ENCODE data around the gene GALNT14. TPM values are rescaled to one million over a fixed set of nuclear protein-coding genes. Genes with fewer than 3 reads are reported as not detected.

Gene GALNT14
- total and polyA plus RNA-seq, 2 of the 8 experiments (the other 6 are each of a cell fraction or from before 2014, with no cell fraction given) = 13.0 to 13.7 TPM

DNA sequence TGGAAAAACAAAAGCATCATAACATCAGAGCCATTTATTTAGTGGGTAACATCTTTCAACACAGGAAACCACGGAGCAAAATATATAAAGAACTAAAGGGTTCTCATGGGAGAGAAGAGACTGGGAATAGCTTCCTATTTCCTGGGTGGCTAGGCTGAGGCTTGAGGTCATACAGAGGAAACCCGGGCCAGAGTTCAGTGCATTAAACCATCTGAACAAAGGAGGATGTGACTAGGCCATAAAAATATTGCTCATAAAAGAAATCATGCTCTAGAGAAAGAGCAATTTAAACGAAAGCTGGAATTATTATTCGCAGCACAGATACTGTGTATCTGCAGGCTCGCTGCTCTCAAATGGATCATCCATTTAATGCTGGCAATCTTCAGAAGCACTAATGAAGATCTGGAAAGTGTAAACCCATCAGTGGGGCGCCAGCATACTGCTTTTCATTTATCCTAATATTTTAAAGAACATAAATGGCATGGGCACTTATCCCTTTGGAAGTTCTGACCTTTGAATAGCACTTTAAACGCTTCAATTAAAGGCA lies 83.3 kb downstream of the GALNT14 start:
- Histone ChIP-seq H3K4me2 (ENCODE audit: insufficient read depth in 1 of 2, low read depth in 2 of 2, low read length in 2 of 2) (no peak overlapping the region), H2BK15ac (ENCODE audit: low read length) (no peak overlapping the region), H2BK5ac (ENCODE audit: low read depth, low read length) (no peak overlapping the region), H3K4me3 (ENCODE audit: extremely low read depth in 1 of 4, insufficient read depth in 2 of 4, low read depth in 3 of 4, low read length in 4 of 4) (no peak overlapping the region), H3K27ac (ENCODE audit: low read depth, low read length) (no peak overlapping the region), H4K8ac (ENCODE audit: extremely low read depth, insufficient read depth, low read length) (no peak overlapping the region), H3K23me2 (ENCODE audit: low read depth, low read length) (no peaks in the 10 kb centered on the region), H2BK12ac (ENCODE audit: low read depth, low read length) (no peak overlapping the region), H3K14ac (ENCODE audit: insufficient read length) (no peak overlapping the region), H2AFZ (ENCODE audit: low read length) (no peak overlapping the region), H3K9me3 (ENCODE audit: insufficient read depth in 2 of 2, low read depth in 1 of 2, low read length in 1 of 2) (no peaks in the 10 kb centered on the region), H4K5ac (ENCODE audit: insufficient read length, low read depth, low read length) (no peak overlapping the region), H3K4ac (replicated peaks; ENCODE audit: insufficient read length, low read depth, low read length) (no peak overlapping the region), H2AK5ac (ENCODE audit: low read depth, low read length) (no peak overlapping the region), H3K27me3 (replicated peaks in 1 of 4; ENCODE audit: control insufficient read depth in 3 of 4, extremely low read depth in 1 of 4, insufficient read depth in 3 of 4, low read length in 3 of 4) (no peaks in the 10 kb centered on the region), H4K20me1 (replicated peaks in 1 of 2; ENCODE audit: control insufficient read depth in 1 of 2, insufficient read depth in 2 of 2, low read length in 2 of 2) (no peaks in the 10 kb centered on the region), H3K9ac (replicated peaks in 1 of 4; ENCODE audit: extremely low read depth in 1 of 4, low read depth in 3 of 4, low read length in 3 of 4) (no peak overlapping the region), H3K36me3 (ENCODE audit: control insufficient read depth in 2 of 4, insufficient read depth in 4 of 4, low read length in 3 of 4) (no peaks in the 10 kb centered on the region), H3K79me1 (ENCODE audit: low read depth, low read length) (no peaks in the 10 kb centered on the region), H3K18ac (ENCODE audit: extremely low read depth, low read length) (no peak overlapping the region), H3K79me2 (ENCODE audit: control insufficient read depth in 1 of 2, insufficient read depth in 2 of 2, low read length in 2 of 2) (no peaks in the 10 kb centered on the region), H3K23ac (ENCODE audit: insufficient read length) (no peak overlapping the region), H2BK20ac (ENCODE audit: low read length) (no peak overlapping the region), H3K56ac (replicated peaks; ENCODE audit: insufficient read length, low read depth, low read length) (no peak overlapping the region), H4K91ac (replicated peaks; ENCODE audit: insufficient read length, low read length) (no peak overlapping the region), H3K4me1 (replicated peaks in 1 of 4; ENCODE audit: control insufficient read depth in 3 of 4, insufficient read depth in 4 of 4, low read length in 3 of 4) (no peaks in the 10 kb centered on the region), H2BK120ac (replicated peaks; ENCODE audit: low read depth, low read length) (no peak overlapping the region)
- ChIA-PET CTCF (ENCODE audit: partially characterized antibody) (interaction anchor here (0.9 to 1.5 kb wide), 2 partner anchors 115 to 342 kb away, joined by 3 to 4 read pairs; no protein-coding TSS in a partner anchor), POLR2A (ENCODE audit: partially characterized antibody) (no interaction called here)
- TF ChIP-seq POLR2A (IDR thresholded peaks at IDR 0.05; ENCODE audit: control extremely low read depth in 1 of 2, low read depth in 2 of 2, low read length in 2 of 2) = no peak
- FAIRE-seq (no peak), DNase-seq (ENCODE audit: low read depth in 1 of 2, low spot score in 2 of 2) (no peak)
- WGBS, 2 experiments (ENCODE audit: extremely low coverage in 1 of 2, insufficient coverage in 1 of 2, insufficient read length in 1 of 2, insufficient replicate concordance in 2 of 2, low coverage in 1 of 2, low lambda C conversion rate in 2 of 2, missing lambda C conversion rate in 1 of 2) = 92% methylated on average over 7 of the region's 7 CpGs; no CpG with 5 or more reads in 1 of the 2 experiments

Measured in H1 (cell line).